Stimulated activated CD8-positive, alpha-beta memory T cell treated with anti-CD3 and anti-CD28 coated beads, Interleukin-7, amount 100 ng/mL, for 4 hours (primary cell): ENCODE data around the gene COL5A1.
"Not testable (repeated sequence)": the region's sequence is repeated elsewhere in the genome, so short reads cannot be mapped to it uniquely, and the experiment has no call there.

ENCODE experiments used
- DNase-seq, 2 donors: peaks; one replicate each; pipeline ENCODE4 v3.0.0-alpha.2; 2020; ENCODE audit warnings: low read depth in 2 of 2

COL5A1 gene

GRCh38 chr9:134638502-134639090, 3.0 kb upstream of the COL5A1 start:
- no peak for DNase-seq

- no peak for DNase-seq
Observed at GRCh38 chr9:134639994-134640393, 1.6 kb upstream of the COL5A1 start.

- no peak for DNase-seq
Observed at GRCh38 chr9:134640506-134641172, 964 bp upstream of the COL5A1 start.

- DNase-seq: no peak
Observed at GRCh38 chr9:134641990-134642384, 384 bp downstream of the COL5A1 start.

GRCh38 chr9:134642385-134643181, 980 bp downstream of the COL5A1 start:
- no peak for DNase-seq

DNA sequence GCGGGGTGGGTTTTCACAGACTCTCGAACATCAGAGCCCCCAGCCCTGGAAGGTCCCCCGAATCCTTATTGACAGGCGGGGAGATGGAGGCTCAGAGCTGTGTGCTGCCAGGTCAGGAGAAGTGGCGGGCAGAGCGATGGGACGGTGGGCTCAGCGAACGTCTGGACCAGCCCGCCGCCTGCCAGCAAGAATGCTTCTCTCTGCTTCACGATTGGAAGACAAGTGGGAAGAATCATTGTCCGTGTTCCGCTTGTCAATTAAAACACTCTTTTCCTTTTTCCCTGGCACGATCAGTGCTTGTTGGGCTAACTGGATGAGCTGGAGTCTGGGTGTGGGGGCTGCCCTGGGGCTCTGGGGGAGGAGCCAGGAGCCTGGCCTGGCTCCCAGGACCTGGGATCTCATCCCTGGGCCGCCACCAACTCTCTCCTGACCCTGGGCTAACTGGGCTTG, 1.6 kb downstream of the COL5A1 start:
- DNase-seq: no peak

GRCh38 chr9:134644401-134644724, 2.8 kb downstream of the COL5A1 start:
- not testable (repeated sequence) for DNase-seq

DNA sequence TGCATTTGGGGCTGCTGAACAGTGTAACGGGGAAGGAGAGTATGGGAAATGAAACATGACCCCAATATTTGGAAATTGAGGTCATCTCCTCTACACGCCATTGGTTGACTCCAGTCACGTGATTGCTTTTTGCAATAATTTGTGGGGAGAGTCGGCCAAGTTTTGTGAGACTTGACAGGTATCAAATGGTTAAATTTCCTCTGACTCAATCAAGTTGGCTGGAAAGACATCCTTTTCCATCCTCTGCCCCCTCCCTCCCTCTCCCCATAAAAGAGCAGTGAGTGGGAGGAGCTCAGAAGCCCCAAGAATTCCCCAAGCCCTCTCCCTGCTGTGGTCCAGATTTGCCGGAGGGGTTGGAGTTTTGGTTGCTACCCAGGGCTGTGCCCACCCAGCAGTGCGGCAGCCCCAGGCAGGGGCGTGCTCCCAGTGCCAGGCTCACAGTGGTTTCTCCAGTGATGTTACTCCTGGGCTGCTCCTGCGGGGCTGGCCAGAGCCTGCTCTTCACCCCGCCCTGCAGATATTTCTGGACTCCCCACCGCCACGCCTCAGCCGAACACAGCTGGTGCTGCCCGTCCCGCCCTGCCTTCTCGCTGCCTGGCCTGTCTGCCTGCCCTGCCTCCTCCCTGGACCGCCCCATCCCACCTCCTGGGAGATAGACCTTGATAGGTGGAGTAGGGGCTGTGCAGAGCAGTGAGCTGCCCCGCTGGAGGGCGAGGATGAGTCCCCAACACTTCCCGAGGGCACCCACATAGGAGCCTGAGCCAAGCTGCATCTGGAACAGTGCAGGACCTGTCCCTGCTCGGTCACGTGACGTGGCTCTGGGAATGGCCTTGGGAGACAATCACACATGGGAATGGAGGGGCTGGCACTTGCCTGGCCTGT, 3.4 kb downstream of the COL5A1 start:
- DNase-seq: no peak

DNA sequence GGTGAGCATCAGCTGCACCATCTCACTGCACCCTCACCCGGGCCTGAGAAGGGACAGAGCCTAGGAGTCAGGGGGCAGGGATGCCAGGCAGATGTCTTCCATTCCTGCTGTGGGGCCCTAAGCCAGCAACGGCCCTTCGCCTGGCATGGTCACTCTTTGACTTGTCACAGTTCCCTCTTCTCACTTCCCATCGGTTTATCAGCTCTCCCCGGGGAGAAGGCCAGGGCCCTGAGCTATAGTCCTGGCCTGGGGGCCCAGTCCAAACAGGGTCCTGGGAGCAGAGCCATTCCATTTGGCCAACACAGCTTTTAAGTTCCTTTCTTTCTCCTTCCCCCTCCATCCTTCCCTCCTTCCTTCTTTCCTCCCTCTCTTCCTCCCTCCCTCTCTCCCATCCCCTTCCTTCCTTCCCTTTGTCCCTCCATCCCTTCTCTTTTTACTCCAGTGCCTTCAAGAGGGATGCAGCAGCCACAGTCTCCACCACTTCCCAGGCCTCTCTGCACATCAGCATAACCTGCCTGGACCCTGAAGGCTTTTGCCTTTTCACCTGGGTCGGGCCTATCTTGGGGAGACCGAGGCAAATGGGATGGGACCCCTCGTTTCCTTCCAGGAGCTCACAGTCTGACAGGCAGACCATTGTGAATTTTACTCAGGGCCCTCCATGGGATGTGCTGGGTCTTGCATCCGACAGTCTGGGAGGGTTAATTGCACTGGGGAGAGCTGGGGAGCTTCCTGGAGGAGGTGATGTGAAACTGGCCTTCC, 4.2 kb downstream of the COL5A1 start:
- no peak for DNase-seq

- no peak for DNase-seq
Observed at GRCh38 chr9:134647359-134648080, 5.9 kb downstream of the COL5A1 start.

- no peak for DNase-seq
Observed at GRCh38 chr9:134648701-134649530, 7.3 kb downstream of the COL5A1 start.

GRCh38 chr9:134650431-134651190, 9.0 kb downstream of the COL5A1 start:
- DNase-seq: no peak

- DNase-seq: no peak
Observed at GRCh38 chr9:134651226-134651905, 9.8 kb downstream of the COL5A1 start.

DNA sequence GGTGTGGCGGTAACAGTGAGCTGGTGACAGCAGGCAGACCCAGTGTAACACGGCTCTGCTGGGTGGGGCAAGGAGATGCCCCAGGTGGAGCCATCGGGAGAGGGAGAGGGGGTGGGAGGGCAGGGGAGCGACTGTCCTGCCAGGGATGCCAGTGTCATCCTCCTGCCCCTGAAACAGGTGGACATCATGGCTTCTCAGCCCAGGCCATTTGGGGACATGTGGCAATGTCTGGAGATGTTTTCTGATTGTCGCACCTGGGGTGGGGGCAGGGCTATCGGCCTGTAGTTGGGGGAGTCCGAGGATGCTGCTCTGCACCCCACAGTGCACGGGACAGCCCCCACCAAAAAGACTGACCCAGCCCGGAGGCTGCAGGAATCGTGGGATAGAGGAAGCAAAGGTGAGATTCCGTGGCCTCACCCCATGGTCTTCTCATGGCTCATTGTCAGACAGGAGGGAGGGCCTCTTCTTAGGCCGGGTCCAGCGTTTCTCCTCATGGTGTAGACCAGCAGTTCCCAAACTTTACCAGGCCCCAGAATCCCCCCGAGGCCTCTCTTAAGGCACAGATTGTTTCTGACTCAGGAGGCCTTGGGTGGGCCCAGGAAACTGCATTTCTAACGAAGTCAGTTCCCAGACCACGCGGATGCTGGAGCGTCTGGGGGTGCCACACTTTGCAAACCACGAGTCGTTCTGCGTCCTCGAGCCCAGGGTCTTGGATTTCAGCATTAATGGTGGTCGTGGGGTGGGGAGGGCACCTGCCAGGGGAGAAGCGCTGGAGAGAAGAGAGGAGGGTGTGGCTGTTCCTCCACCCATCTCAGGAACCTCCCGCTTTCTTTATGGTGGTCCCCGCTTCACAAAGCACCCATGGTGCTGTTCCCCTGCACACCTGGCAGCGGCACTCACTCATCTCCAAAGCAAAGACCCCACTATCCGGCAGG, 11.0 kb downstream of the COL5A1 start:
- no peak for DNase-seq

DNA sequence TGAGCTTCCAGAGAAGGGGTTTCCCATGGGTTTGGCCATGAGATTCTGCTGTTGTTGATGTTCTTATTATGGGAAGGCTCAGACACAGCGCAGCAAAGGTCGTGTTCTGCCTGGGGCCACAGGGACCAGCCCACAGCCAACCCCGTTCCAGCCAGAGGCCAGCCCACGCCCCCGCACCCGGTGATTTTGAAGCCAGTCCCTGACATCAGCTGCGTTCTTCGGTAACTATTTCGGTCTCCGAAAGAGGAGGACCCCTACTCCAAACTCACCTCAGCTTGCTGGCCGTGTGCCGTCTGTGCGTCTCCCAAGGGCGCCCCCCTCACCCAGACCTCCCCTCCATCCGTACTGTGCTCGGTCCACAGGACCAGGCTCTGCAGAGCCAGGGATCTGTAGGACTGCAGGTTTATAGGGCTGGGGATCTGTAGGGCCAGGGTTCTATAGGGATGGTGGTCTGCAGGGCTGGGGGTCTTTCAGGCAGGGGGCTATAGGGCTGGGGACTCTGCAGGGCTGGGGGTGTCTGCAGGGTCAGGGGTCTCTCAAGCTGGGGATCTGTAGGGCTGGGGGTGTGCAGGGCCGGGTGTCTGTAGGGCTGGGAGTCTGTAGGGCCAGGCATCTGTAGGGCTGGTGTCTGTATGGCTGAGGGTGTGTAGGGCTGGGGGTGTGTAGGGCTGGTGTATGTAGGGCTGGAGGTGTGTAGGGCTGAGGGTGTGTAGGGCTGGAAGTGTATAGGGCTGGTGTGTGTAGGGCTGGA, 11.8 kb downstream of the COL5A1 start:
- no peak for DNase-seq

GRCh38 chr9:134655101-134655500, 13.5 kb downstream of the COL5A1 start:
- no peak for DNase-seq
